BE2C (cell line): Measurements from ENCODE around the gene AHI1.

Experiments used
- DNase-seq: peaks from one replicate; pipeline ENCODE4 v3.0.0-alpha.2; 2020
- H3K27me3 ChIP-seq: fragments of 250-450 bp; sonication (Bioruptor Pico); 2 replicates; pipeline ENCODE4 v1.5.1; 2020; ENCODE audit warnings: mild to moderate bottlenecking
- H3K36me3 ChIP-seq: fragments of 250-450 bp; sonication (Bioruptor Pico); 2 replicates; pipeline ENCODE4 v1.5.1; 2020; ENCODE audit warnings: mild to moderate bottlenecking
- H3K4me1 ChIP-seq: fragments of 250-450 bp; sonication (Bioruptor Pico); 2 replicates; pipeline ENCODE4 v1.5.1; 2020
- H3K4me3 ChIP-seq: 2 replicates; pipeline ENCODE4 v1.5.1; 2011; ENCODE audit warnings: low read depth, low read length
- H3K9me3 ChIP-seq: fragments of 250-450 bp; sonication (Bioruptor Pico); 2 replicates; pipeline ENCODE4 v1.5.1; 2020
- CTCF ChIP-seq: IDR thresholded peaks from 2 replicates; pipeline ENCODE4 v1.5.1; 2012; ENCODE audit warnings: mild to moderate bottlenecking, low read depth, low read length

Gene AHI1

GRCh38 chr6:135244805-135245204, 252.7 kb downstream of the AHI1 start:
- DNase-seq, result no peak
- no peak for TF ChIP-seq CTCF
- Histone ChIP-seq H3K4me3 (no peak overlapping the region), H3K4me1 (no peaks in the 10 kb centered on the region), H3K9me3 (no peaks in the 10 kb centered on the region), H3K27me3 (no peaks in the 10 kb centered on the region), H3K36me3 (no peaks in the 10 kb centered on the region)

GRCh38 chr6:135243871-135244796, 253.4 kb downstream of the AHI1 start:
- no peaks in the 10 kb centered on the region for H3K9me3 ChIP-seq
- TF ChIP-seq CTCF, result no peak
- no peaks in the 10 kb centered on the region for H3K4me1 ChIP-seq
- DNase-seq, result no peak
- H3K4me3 ChIP-seq, result no peak overlapping the region
- H3K27me3 ChIP-seq, result no peaks in the 10 kb centered on the region
- no peaks in the 10 kb centered on the region for H3K36me3 ChIP-seq

- H3K9me3 ChIP-seq, result no peaks in the 10 kb centered on the region
- H3K27me3 ChIP-seq, result no peaks in the 10 kb centered on the region
- no peaks in the 10 kb centered on the region for H3K36me3 ChIP-seq
- DNase-seq, result no peak
- no peak overlapping the region for H3K4me3 ChIP-seq
- H3K4me1 ChIP-seq, result no peaks in the 10 kb centered on the region
- no peak for TF ChIP-seq CTCF
Measured at GRCh38 chr6:135240711-135241110, 256.8 kb downstream of the AHI1 start.

- no peak overlapping the region for H3K4me3 ChIP-seq
- no peak for TF ChIP-seq CTCF
- H3K9me3 ChIP-seq, result no peaks in the 10 kb centered on the region
- no peaks in the 10 kb centered on the region for H3K27me3 ChIP-seq
- no peaks in the 10 kb centered on the region for H3K36me3 ChIP-seq
- DNase-seq, result no peak
- no peaks in the 10 kb centered on the region for H3K4me1 ChIP-seq
Measured at GRCh38 chr6:135236732-135237131, 260.8 kb downstream of the AHI1 start.

GRCh38 chr6:135236319-135236718, 261.2 kb downstream of the AHI1 start:
- no peak for DNase-seq
- no peak for TF ChIP-seq CTCF
- H3K27me3 ChIP-seq, result no peaks in the 10 kb centered on the region
- H3K9me3 ChIP-seq, result no peaks in the 10 kb centered on the region
- no peaks in the 10 kb centered on the region for H3K36me3 ChIP-seq
- H3K4me3 ChIP-seq, result no peak overlapping the region
- H3K4me1 ChIP-seq, result no peaks in the 10 kb centered on the region

GRCh38 chr6:135235716-135236115, 261.8 kb downstream of the AHI1 start:
- no peaks in the 10 kb centered on the region for H3K36me3 ChIP-seq
- H3K9me3 ChIP-seq, result no peaks in the 10 kb centered on the region
- H3K4me1 ChIP-seq, result no peaks in the 10 kb centered on the region
- TF ChIP-seq CTCF, result no peak
- no peaks in the 10 kb centered on the region for H3K27me3 ChIP-seq
- no peak overlapping the region for H3K4me3 ChIP-seq
- DNase-seq, result no peak
